Transverse colon (tissue), 4 donors: ENCODE data around the gene TTC12. TPM values are rescaled to one million over a fixed set of nuclear protein-coding genes. Genes with fewer than 3 reads are reported as not detected.

ENCODE experiments used
- DNase-seq: peaks from one replicate; pipeline ENCODE4 v3.0.0-alpha.2; 2019
- H3K27ac ChIP-seq, 4 donors: fragments of 200-600 bp; sonication (generic); 2 replicates each; pipeline ENCODE4 v1.5.1; 2016 to 2018; ENCODE audit warnings: inconsistent platforms in 4 of 4
- H3K27me3 ChIP-seq: fragments of 200-600 bp; sonication (generic); 2 replicates; pipeline ENCODE4 v1.5.1; 2017; ENCODE audit warnings: inconsistent platforms
- H3K36me3 ChIP-seq, 4 donors: fragments of 200-600 bp; sonication (generic); 2 replicates each; pipeline ENCODE4 v1.5.1; 2017 to 2019; ENCODE audit warnings: inconsistent platforms in 4 of 4
- H3K4me1 ChIP-seq, 4 donors: fragments of 200-600 bp; sonication (generic); 2 replicates each; pipeline ENCODE4 v1.5.1; 2017 to 2020; ENCODE audit warnings: inconsistent platforms in 4 of 4
- H3K4me3 ChIP-seq, 4 donors: fragments of 200-600 bp; sonication (generic); 1 replicate in 1 of 4; 2 replicates in 3 of 4; pipeline versions ENCODE4 v1.5.1 to v1.6.1; 2017 to 2019; ENCODE audit warnings: inconsistent platforms in 4 of 4
- H3K9me3 ChIP-seq, 2 donors: fragments of 200-600 bp; sonication (generic); 2 replicates each; pipeline ENCODE4 v1.5.1; 2017 to 2019; ENCODE audit warnings: inconsistent platforms in 2 of 2
- EP300 ChIP-seq: sonication (generic); formaldehyde crosslinking; IDR thresholded peaks from one replicate; pipeline ENCODE4 v1.6.1; 2017; ENCODE audit warnings: antibody characterized with exemption, low read depth
- POLR2A ChIP-seq: fragments of 450-650 bp; IDR thresholded peaks from one replicate; pipeline ENCODE4 v1.6.1; 2016; ENCODE audit warnings: antibody characterized with exemption, mild to moderate bottlenecking, moderate library complexity
- POLR2AphosphoS5 ChIP-seq, 3 donors: sonication (generic); formaldehyde crosslinking; IDR thresholded peaks; one replicate each; pipeline ENCODE4 v1.6.1; 2016; ENCODE audit warnings: antibody characterized with exemption in 3 of 3
- WGBS, 2 donors: methylation state at CpG; one replicate each; pipeline ENCODE4 v1.1.5; 2018; ENCODE audit warnings: low coverage in 1 of 2; 5-methylcytosine and 5-hydroxymethylcytosine counted together
- in situ Hi-C, 4 donors: fragments of 200-750 bp; cut with MboI; loops; one replicate each; pipeline versions ENCODE4 v1.15.0 to v1.15.1; 2017; ENCODE audit warnings: low sequenced_read_pairs in 3 of 4, low pct_ligation_motif_present in 1 of 4, low pct_unique_long_range_greater_than_20kb in 1 of 4
- intact Hi-C: fragments of 100-400 bp; cut with DNase I; formaldehyde crosslinking; loops from one replicate; pipeline ENCODE4 v1.15.1; 2023; ENCODE audit warnings: low total_unique reads
- total RNA-seq, 4 donors: library from RNA; depleted of rRNA; stranded (reverse); fragments of >200 nt; gene quantifications; one replicate each; pipeline ENCODE4 v1.1.0, GENCODE V29; 2016
- TF ChIP-seq, protein P1 (sequence below), 5 experiments: fragments of 200-600 bp in 3 of 5; fragments of 450-650 bp in 2 of 5; sonication (generic) in 3 of 5; IDR thresholded peaks; 1 replicate in 2 of 5; 2 replicates in 3 of 5; pipeline ENCODE4 v1.5.1; 2016 to 2017; ENCODE audit warnings: antibody characterized with exemption in 5 of 5, inconsistent platforms in 3 of 5, mild to moderate bottlenecking in 2 of 5, moderate library complexity in 1 of 5

The TTC12 gene
- total RNA-seq, 4 donors from 2014 or later, result 10.3 to 24.1 (median 16.0) TPM

DNA sequence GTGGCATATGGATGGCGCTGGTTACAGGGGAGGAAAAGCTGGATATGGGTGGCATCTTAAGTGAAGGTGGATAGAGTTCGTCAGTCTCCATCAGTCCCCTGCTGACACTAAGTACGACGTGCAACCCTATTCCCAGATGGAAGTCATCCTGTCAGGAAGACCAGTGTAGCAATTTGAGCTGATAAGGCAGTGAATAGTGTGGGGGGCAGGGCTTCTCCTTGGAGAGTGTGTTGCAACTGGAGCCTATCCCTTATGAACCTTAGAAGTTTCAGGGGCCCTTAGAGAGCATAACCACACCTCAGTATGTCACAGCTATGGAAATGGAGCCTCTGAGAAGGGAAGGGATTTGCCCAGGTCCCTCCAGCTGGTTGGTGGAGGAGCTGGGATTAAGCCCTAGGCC is 37.1 kb downstream of the TTC12 start:
- Histone ChIP-seq H3K4me1 (no peaks in the 10 kb centered on the region), H3K27ac (no peak overlapping the region), H3K9me3 (peaks cover 9 to 10% of the 10 kb centered on the region in 2 donors), H3K27me3 (no peaks in the 10 kb centered on the region), H3K4me3 (no peak overlapping the region), H3K36me3 (peaks cover 0 to 28% (median 5%) of the 10 kb centered on the region in 4 donors)
- intact Hi-C loops, result no loop called here
- WGBS, 2 donors, result 91% methylated on average over 4 of the region's 4 CpGs; no CpG with 5 or more reads in 1 of the 2 donors
- in situ Hi-C loops, result no loop called here
- TF ChIP-seq, protein P1, sequence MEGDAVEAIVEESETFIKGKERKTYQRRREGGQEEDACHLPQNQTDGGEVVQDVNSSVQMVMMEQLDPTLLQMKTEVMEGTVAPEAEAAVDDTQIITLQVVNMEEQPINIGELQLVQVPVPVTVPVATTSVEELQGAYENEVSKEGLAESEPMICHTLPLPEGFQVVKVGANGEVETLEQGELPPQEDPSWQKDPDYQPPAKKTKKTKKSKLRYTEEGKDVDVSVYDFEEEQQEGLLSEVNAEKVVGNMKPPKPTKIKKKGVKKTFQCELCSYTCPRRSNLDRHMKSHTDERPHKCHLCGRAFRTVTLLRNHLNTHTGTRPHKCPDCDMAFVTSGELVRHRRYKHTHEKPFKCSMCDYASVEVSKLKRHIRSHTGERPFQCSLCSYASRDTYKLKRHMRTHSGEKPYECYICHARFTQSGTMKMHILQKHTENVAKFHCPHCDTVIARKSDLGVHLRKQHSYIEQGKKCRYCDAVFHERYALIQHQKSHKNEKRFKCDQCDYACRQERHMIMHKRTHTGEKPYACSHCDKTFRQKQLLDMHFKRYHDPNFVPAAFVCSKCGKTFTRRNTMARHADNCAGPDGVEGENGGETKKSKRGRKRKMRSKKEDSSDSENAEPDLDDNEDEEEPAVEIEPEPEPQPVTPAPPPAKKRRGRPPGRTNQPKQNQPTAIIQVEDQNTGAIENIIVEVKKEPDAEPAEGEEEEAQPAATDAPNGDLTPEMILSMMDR (IDR thresholded peaks at IDR 0.05), result no peak
- TF ChIP-seq POLR2AphosphoS5 (IDR thresholded peaks at IDR 0.05) (no peak), EP300 (no peak), POLR2A (no peak)
- no peak for DNase-seq

GRCh38 chr11:113356203-113356602 is 41.8 kb downstream of the TTC12 start:
- TF ChIP-seq, protein P1 (IDR thresholded peaks at IDR 0.05), result no peak
- TF ChIP-seq POLR2AphosphoS5 (IDR thresholded peaks at IDR 0.05) (no peak), POLR2A (no peak), EP300 (no peak)

DNA sequence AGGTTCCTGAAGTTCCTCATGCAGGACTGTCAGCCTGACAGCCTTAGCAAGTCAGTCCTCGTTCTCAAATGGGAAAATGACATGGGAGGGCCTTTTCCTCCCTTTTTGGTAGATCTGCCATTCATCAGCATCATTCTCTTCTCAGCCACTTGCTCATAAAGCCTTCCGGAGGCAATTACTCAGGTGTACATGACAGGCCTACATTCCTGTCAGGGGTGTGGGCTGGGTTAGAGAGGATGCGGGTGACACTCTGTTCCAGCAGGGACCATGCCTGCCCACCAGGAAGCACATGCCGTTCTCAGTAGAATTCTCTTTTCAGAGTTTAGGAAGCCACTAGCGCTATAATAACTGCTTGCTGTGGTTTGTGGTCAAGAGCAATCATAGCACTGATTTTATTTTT is 49.0 kb downstream of the TTC12 start:
- WGBS, 2 donors, result 66% methylated on average over 5 of the region's 5 CpGs; no CpG with 5 or more reads in 1 of the 2 donors
- H3K4me3 ChIP-seq, result no peak overlapping the region
- no peaks in the 10 kb centered on the region for H3K9me3 ChIP-seq
- no peaks in the 10 kb centered on the region for H3K27me3 ChIP-seq
- in situ Hi-C loops, result no loop called here
- no peak for DNase-seq
- peaks cover 0 to 23% (median 3%) of the 10 kb centered on the region in 4 donors for H3K36me3 ChIP-seq
- H3K27ac ChIP-seq, result no peak overlapping the region
- no peak for TF ChIP-seq POLR2AphosphoS5 (IDR thresholded peaks at IDR 0.05)
- TF ChIP-seq, protein P1 (IDR thresholded peaks at IDR 0.05), result no peak
- TF ChIP-seq EP300, result no peak
- no peak for TF ChIP-seq POLR2A
- no peaks in the 10 kb centered on the region for H3K4me1 ChIP-seq
- intact Hi-C loops, result no loop called here

More at GRCh38 chr11:113356203-113356602, 41.8 kb downstream of the TTC12 start:
- 92 to 94% methylated on average over 3 of the region's 3 CpGs for WGBS, 2 donors
- no peaks in the 10 kb centered on the region for H3K4me1 ChIP-seq
- H3K4me3 ChIP-seq, result no peak overlapping the region
- in situ Hi-C loops (no loop called here), intact Hi-C loops (no loop called here)
- peaks cover 0 to 45% (median 10%) of the 10 kb centered on the region in 4 donors for H3K36me3 ChIP-seq
- H3K9me3 ChIP-seq, result peaks cover 9 to 18% of the 10 kb centered on the region in 2 donors
- no peak overlapping the region for H3K27ac ChIP-seq
- H3K27me3 ChIP-seq, result no peaks in the 10 kb centered on the region
- no peak for DNase-seq

GRCh38 chr11:113363996-113364641 is 49.7 kb downstream of the TTC12 start:
- Histone ChIP-seq H3K36me3 (peaks cover 0 to 21% (median 4%) of the 10 kb centered on the region in 4 donors), H3K9me3 (no peaks in the 10 kb centered on the region), H3K27ac (no peak overlapping the region), H3K27me3 (no peaks in the 10 kb centered on the region), H3K4me1 (no peaks in the 10 kb centered on the region), H3K4me3 (no peak overlapping the region)
- TF ChIP-seq EP300 (no peak), POLR2A (no peak), POLR2AphosphoS5 (IDR thresholded peaks at IDR 0.05) (no peak)
- TF ChIP-seq, protein P1 (IDR thresholded peaks at IDR 0.05), result no peak
- in situ Hi-C loops (no loop called here), intact Hi-C loops (no loop called here)
- WGBS, 2 donors, result 80% methylated on average over 7 of the region's 7 CpGs; no CpG with 5 or more reads in 1 of the 2 donors
- DNase-seq, result no peak
